H1 (cell line): ENCODE results near the gene KCNQ1OT1. TPM values are rescaled to one million over a fixed set of nuclear protein-coding genes. Genes with fewer than 3 reads are reported as not detected.

Experiments used
- CTCF ChIA-PET: fragments of 300-600 bp; sonication (Branson Sonifier 250); formaldehyde crosslinking; loops from one replicate; lab custom pipeline; 2021; ENCODE audit not compliant: partially characterized antibody; lab: Charles Lee
- POLR2A ChIA-PET: fragments of 300-600 bp; sonication (Branson Sonifier 250); formaldehyde crosslinking; loops from one replicate; lab custom pipeline; 2021; ENCODE audit warnings: inconsistent platforms; ENCODE audit not compliant: partially characterized antibody; lab: Charles Lee
- DNase-seq, 2 experiments: peaks; one replicate each; pipeline versions ENCODE4 v3.0.0 to v3.0.0-alpha.2; 2010 to 2022; ENCODE audit warnings: low spot score in 2 of 2, low read depth in 1 of 2, mixed read lengths in 1 of 2
- FAIRE-seq: peaks from 2 replicates; lab custom pipeline; 2011; peaks lifted over from hg19 to GRCh38; lab: Jason Lieb, UNC
- H2AFZ ChIP-seq: 2 replicates; pipeline ENCODE4 v1.8.1; 2012; ENCODE audit warnings: low read length, inconsistent platforms
- H2AK5ac ChIP-seq: 2 replicates; pipeline ENCODE4 v1.6.1; 2013; ENCODE audit warnings: low read depth, low read length
- H2BK120ac ChIP-seq: replicated peaks from 2 replicates; pipeline ENCODE3; 2013; ENCODE audit warnings: low read depth, low read length, inconsistent platforms
- H2BK12ac ChIP-seq: 2 replicates; pipeline ENCODE4 v1.6.1; 2013; ENCODE audit warnings: low read depth, low read length
- H2BK15ac ChIP-seq: 2 replicates; pipeline ENCODE4 v1.6.1; 2013; ENCODE audit warnings: low read length
- H2BK20ac ChIP-seq: 2 replicates; pipeline ENCODE4 v1.6.1; 2013; ENCODE audit warnings: low read length
- H2BK5ac ChIP-seq: 2 replicates; pipeline ENCODE4 v1.6.1; 2013; ENCODE audit warnings: low read depth, low read length
- H3K14ac ChIP-seq: 2 replicates; pipeline ENCODE4 v1.6.1; 2013; ENCODE audit warnings: inconsistent platforms; ENCODE audit not compliant: insufficient read length
- H3K18ac ChIP-seq: 2 replicates; pipeline ENCODE4 v1.6.1; 2013; ENCODE audit warnings: low read length; ENCODE audit errors: extremely low read depth
- H3K23ac ChIP-seq: 2 replicates; pipeline ENCODE4 v1.6.1; 2013; ENCODE audit warnings: inconsistent platforms; ENCODE audit not compliant: insufficient read length
- H3K23me2 ChIP-seq: 2 replicates; pipeline ENCODE4 v1.6.1; 2013; ENCODE audit warnings: low read depth, low read length
- H3K27ac ChIP-seq: 2 replicates; pipeline ENCODE4 v1.6.1; 2011; ENCODE audit warnings: low read depth, low read length, inconsistent platforms
- H3K27me3 ChIP-seq, 4 experiments: replicated peaks in 1 of 4; 1 replicate in 1 of 4; 2 replicates in 3 of 4; pipeline versions ENCODE4 v1.6.1 to v1.8.1; 2011 to 2013; ENCODE audit warnings: low read length in 3 of 4, mild to moderate bottlenecking in 3 of 4, inconsistent platforms in 2 of 4, mixed read lengths in 2 of 4, moderate library complexity in 1 of 4; ENCODE audit not compliant: control insufficient read depth in 3 of 4, insufficient read depth in 3 of 4; ENCODE audit errors: extremely low read depth in 1 of 4
- H3K36me3 ChIP-seq, 4 experiments: 2 replicates each; pipeline versions ENCODE4 v1.6.1 to v1.8.1; 2011 to 2013; ENCODE audit warnings: mild to moderate bottlenecking in 4 of 4, low read length in 3 of 4, moderate library complexity in 2 of 4, control low read depth in 1 of 4, inconsistent platforms in 1 of 4; ENCODE audit not compliant: insufficient read depth in 4 of 4, control insufficient read depth in 2 of 4
- H3K4ac ChIP-seq: replicated peaks from 2 replicates; pipeline ENCODE3; 2013; ENCODE audit warnings: low read length, low read depth, mixed read lengths, inconsistent platforms; ENCODE audit not compliant: insufficient read length
- H3K4me1 ChIP-seq, 4 experiments: replicated peaks in 1 of 4; 1 replicate in 1 of 4; 2 replicates in 3 of 4; pipeline versions ENCODE4 v1.6.1 to v1.8.1; 2011 to 2013; ENCODE audit warnings: low read length in 3 of 4, inconsistent platforms in 2 of 4, mixed read lengths in 1 of 4; ENCODE audit not compliant: insufficient read depth in 4 of 4, control insufficient read depth in 3 of 4
- H3K4me2 ChIP-seq, 2 experiments: 2 replicates each; pipeline versions ENCODE4 v1.6.1 to v1.8.1; 2011 to 2013; ENCODE audit warnings: low read depth in 2 of 2, low read length in 2 of 2, control low read depth in 1 of 2, inconsistent platforms in 1 of 2, mild to moderate bottlenecking in 1 of 2; ENCODE audit not compliant: insufficient read depth in 1 of 2
- H3K4me3 ChIP-seq, 4 experiments: fragments of 200-600, 300-600 bp in 1 of 4; sonication (generic), shearing (Covaris generic), sonication (Bioruptor Twin) in 1 of 4; 2 replicates each; pipeline versions ENCODE4 v1.5.1 to v1.8.1; 2011 to 2016; ENCODE audit warnings: low read length in 4 of 4, low read depth in 3 of 4, control low read depth in 2 of 4, inconsistent platforms in 2 of 4, mild to moderate bottlenecking in 2 of 4, mixed read lengths in 1 of 4, moderate library complexity in 1 of 4; ENCODE audit not compliant: insufficient read depth in 2 of 4; ENCODE audit errors: extremely low read depth in 1 of 4
- H3K56ac ChIP-seq: replicated peaks from 2 replicates; pipeline ENCODE3; 2013; ENCODE audit warnings: low read depth, mild to moderate bottlenecking, mixed read lengths, low read length, inconsistent platforms; ENCODE audit not compliant: insufficient read length
- H3K79me1 ChIP-seq: 2 replicates; pipeline ENCODE4 v1.6.1; 2013; ENCODE audit warnings: low read depth, low read length, control low read depth
- H3K79me2 ChIP-seq, 2 experiments: 2 replicates each; pipeline versions ENCODE4 v1.6.1 to v1.8.1; 2012 to 2013; ENCODE audit warnings: low read length in 2 of 2, mild to moderate bottlenecking in 2 of 2, inconsistent platforms in 1 of 2; ENCODE audit not compliant: insufficient read depth in 2 of 2, control insufficient read depth in 1 of 2
- H3K9ac ChIP-seq, 4 experiments: replicated peaks in 1 of 4; 1 replicate in 1 of 4; 2 replicates in 3 of 4; pipeline versions ENCODE4 v1.6.1 to v1.8.1; 2011 to 2013; ENCODE audit warnings: low read depth in 3 of 4, low read length in 3 of 4, control low read depth in 2 of 4, mild to moderate bottlenecking in 2 of 4, moderate library complexity in 2 of 4, inconsistent platforms in 1 of 4; ENCODE audit errors: extremely low read depth in 1 of 4
- H3K9me3 ChIP-seq, 2 experiments: 2 replicates each; pipeline versions ENCODE4 v1.6.1 to v1.8.1; 2012 to 2013; ENCODE audit warnings: mild to moderate bottlenecking in 2 of 2, moderate library complexity in 2 of 2, control low read depth in 1 of 2, inconsistent platforms in 1 of 2, low read depth in 1 of 2, low read length in 1 of 2, mixed read lengths in 1 of 2; ENCODE audit not compliant: insufficient read depth in 2 of 2
- H4K20me1 ChIP-seq, 2 experiments: replicated peaks in 1 of 2; 2 replicates each; pipeline versions ENCODE3 to v1.8.1; 2011 to 2013; ENCODE audit warnings: inconsistent platforms in 2 of 2, low read length in 2 of 2, mild to moderate bottlenecking in 1 of 2; ENCODE audit not compliant: insufficient read depth in 2 of 2, control insufficient read depth in 1 of 2
- H4K5ac ChIP-seq: 2 replicates; pipeline ENCODE4 v1.6.1; 2013; ENCODE audit warnings: low read length, low read depth, mixed read lengths, inconsistent platforms; ENCODE audit not compliant: insufficient read length
- H4K8ac ChIP-seq: 2 replicates; pipeline ENCODE4 v1.8.0; 2013; ENCODE audit warnings: mild to moderate bottlenecking, moderate library complexity, low read length, inconsistent platforms; ENCODE audit not compliant: insufficient read depth; ENCODE audit errors: extremely low read depth
- H4K91ac ChIP-seq: replicated peaks from 2 replicates; pipeline ENCODE3; 2013; ENCODE audit warnings: low read length, mixed read lengths, inconsistent platforms; ENCODE audit not compliant: insufficient read length
- CBX5 ChIP-seq: fragments of 300-800, 300-1000 bp; sonication (generic); IDR thresholded peaks from 2 replicates; pipeline ENCODE4 v1.7.1; 2016; ENCODE audit warnings: antibody characterized with exemption, low read length, low read depth
- CBX8 ChIP-seq: fragments of 300-800, 300-1000 bp; sonication (generic); IDR thresholded peaks from 2 replicates; pipeline ENCODE4 v1.7.1; 2016; ENCODE audit warnings: low read depth, low read length, borderline replicate concordance
- CHD2 ChIP-seq: IDR thresholded peaks from 2 replicates; pipeline ENCODE4 v1.6.1; 2012; ENCODE audit warnings: low read length, improper control_type of control experiment
- JUND ChIP-seq: IDR thresholded peaks from 2 replicates; pipeline ENCODE4 v1.6.1; 2011; ENCODE audit warnings: mild to moderate bottlenecking, improper control_type of control experiment, low read length
- PHF8 ChIP-seq: fragments of 200-600 bp; sonication (generic); conservative IDR thresholded peaks from 2 replicates; pipeline ENCODE4 v1.7.1; 2012; ENCODE audit warnings: low read depth, mild to moderate bottlenecking, inconsistent platforms, low read length, moderate library complexity
- POLR2AphosphoS5 ChIP-seq: IDR thresholded peaks from 2 replicates; pipeline ENCODE4 v1.6.1; 2011; ENCODE audit warnings: low read depth, low read length
- POU5F1 ChIP-seq: IDR thresholded peaks from 2 replicates; pipeline ENCODE4 v1.6.1; 2011; ENCODE audit warnings: low read depth, mild to moderate bottlenecking, low read length, moderate library complexity
- SIRT6 ChIP-seq: IDR thresholded peaks from one replicate; pipeline ENCODE4 v1.7.1; 2012; ENCODE audit warnings: low read length, inconsistent platforms
- SP2 ChIP-seq: IDR thresholded peaks from 2 replicates; pipeline ENCODE4 v1.6.1; 2012; ENCODE audit warnings: mild to moderate bottlenecking, low read length, inconsistent platforms
- SUZ12 ChIP-seq: fragments of 200-600 bp; sonication (generic); IDR thresholded peaks from 2 replicates; pipeline ENCODE4 v1.6.1; 2012; ENCODE audit warnings: mild to moderate bottlenecking, inconsistent platforms, low read length, moderate library complexity, mixed read lengths
- TAF1 ChIP-seq: IDR thresholded peaks from 2 replicates; pipeline ENCODE4 v1.6.1; 2011; ENCODE audit warnings: mild to moderate bottlenecking, low read depth, low read length
- ZNF274 ChIP-seq: IDR thresholded peaks from 2 replicates; pipeline ENCODE4 v1.7.0; 2012; ENCODE audit warnings: low read length, borderline replicate concordance; ENCODE audit errors: extremely low read depth
- WGBS, 2 experiments: shearing (Covaris generic) in 1 of 2; methylation state at CpG; one replicate each; pipeline versions ENCODE4 v1.1.6 to v1.1.7; 2013 to 2015; ENCODE audit warnings: low lambda C conversion rate in 2 of 2, mixed read lengths in 2 of 2, inconsistent platforms in 1 of 2, low coverage in 1 of 2, missing lambda C conversion rate in 1 of 2; ENCODE audit not compliant: insufficient replicate concordance in 2 of 2, insufficient coverage in 1 of 2, insufficient read length in 1 of 2; ENCODE audit errors: extremely low coverage in 1 of 2, missing lambda C conversion rate in 1 of 2; 5-methylcytosine and 5-hydroxymethylcytosine counted together
- polyA plus RNA-seq, 7 experiments: library from polyadenylated mRNA; depleted of rRNA in 3 of 7; stranded (reverse) in 5 of 7; unstranded in 2 of 7; fragments of >200 nt in 5 of 7; fragments of 200-250 nt in 2 of 7; gene quantifications; 1 replicate in 5 of 7; 2 replicates in 1 of 7; 4 replicates in 1 of 7; pipeline versions ENCODE4 v1.2.1 to v1.2.3, GENCODE V29; 2011 to 2013; ENCODE audit warnings: missing spikeins in 2 of 7, mixed read lengths in 2 of 7
- total RNA-seq: library from RNA; stranded (reverse); fragmentation: NEBNext Ultra II Directional; extraction: Animal tissue kit (Norgen Biotek cat#: 25700); gene quantifications from 2 replicates; pipeline ENCODE4 v1.2.1, GENCODE V29; 2021
- TF ChIP-seq, protein P1 (sequence below): IDR thresholded peaks from 2 replicates; pipeline ENCODE4 v1.6.1; 2011; ENCODE audit warnings: low read length, improper control_type of control experiment
- TF ChIP-seq, protein P2 (sequence below): IDR thresholded peaks from 2 replicates; pipeline ENCODE4 v1.6.1; 2012; ENCODE audit warnings: inconsistent platforms

The KCNQ1OT1 gene
- total and polyA plus RNA-seq, 2 of the 8 experiments (the other 6 are each of a cell fraction or from before 2014, with no cell fraction given): 0.21 to 1.2 TPM

DNA sequence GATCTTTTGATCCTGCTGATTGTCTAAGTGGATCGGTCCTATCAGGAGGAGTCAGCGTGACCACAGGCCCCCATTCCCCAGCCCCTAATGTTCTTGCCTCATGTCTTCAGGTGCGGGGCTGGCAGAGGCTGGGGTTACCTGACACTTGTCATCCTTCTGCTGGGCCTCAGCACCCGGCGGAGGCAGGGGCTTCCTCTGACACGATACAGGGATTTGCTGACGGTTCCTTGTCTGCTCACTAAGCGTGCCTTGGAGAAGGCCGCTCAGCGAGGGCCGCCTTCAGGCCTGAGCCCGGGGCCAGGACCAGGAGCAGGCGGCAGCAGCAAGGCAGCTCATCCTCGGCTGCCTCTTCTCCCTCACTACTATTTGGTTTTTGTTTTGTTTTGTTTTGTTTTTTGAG, 45.7 kb upstream of the KCNQ1OT1 start:
- DNase-seq (no peak), FAIRE-seq (no peak)
- H3K23me2 ChIP-seq: no peaks in the 10 kb centered on the region; the same call in 1 of the 2 replicates
- peak overlapping the region; percentile 4; the same call in 1 of the 2 replicates for H4K8ac ChIP-seq
- H3K79me1 ChIP-seq: no peaks in the 10 kb centered on the region
- H3K4me2 ChIP-seq: no peak overlapping the region
- H3K27ac ChIP-seq: no peak overlapping the region
- no peaks in the 10 kb centered on the region; a peak in 1 of 4 replicates for H3K9me3 ChIP-seq
- H2BK5ac ChIP-seq: no peak overlapping the region
- no peak overlapping the region for H3K56ac ChIP-seq
- H4K91ac ChIP-seq: no peak overlapping the region
- no peak overlapping the region for H3K18ac ChIP-seq
- no peak overlapping the region for H2BK20ac ChIP-seq
- H2AK5ac ChIP-seq: no peak overlapping the region
- WGBS, 2 experiments: 90% methylated on average over 12 of the region's 14 CpGs; no CpG with 5 or more reads in 1 of the 2 experiments
- ChIA-PET POLR2A (no interaction called here), CTCF (interaction anchor here (2.7 kb wide), 1 partner anchor 213 kb away, joined by 12 read pairs; no protein-coding TSS in a partner anchor)
- H3K14ac ChIP-seq: no peak overlapping the region
- no peak overlapping the region for H3K4ac ChIP-seq
- no peaks in the 10 kb centered on the region for H3K79me2 ChIP-seq
- H2BK12ac ChIP-seq: no peak overlapping the region
- H3K4me3 ChIP-seq: no peak overlapping the region
- no peak overlapping the region for H3K23ac ChIP-seq
- H4K5ac ChIP-seq: no peak overlapping the region
- no peak overlapping the region for H2BK120ac ChIP-seq
- H2BK15ac ChIP-seq: no peak overlapping the region
- H3K4me1 ChIP-seq: no peaks in the 10 kb centered on the region; a peak in 1 of 7 replicates
- no peak overlapping the region for H2AFZ ChIP-seq
- H3K27me3 ChIP-seq: peaks cover 0 to 20% (median 15%) of the 10 kb centered on the region in 4 experiments; a peak in 5 of 7 replicates
- no peaks in the 10 kb centered on the region for H3K36me3 ChIP-seq
- H3K9ac ChIP-seq: no peak overlapping the region
- peaks cover 0 to 2% of the 10 kb centered on the region in 2 experiments for H4K20me1 ChIP-seq
- TF ChIP-seq PHF8: no peak
- TF ChIP-seq TAF1: no peak
- TF ChIP-seq JUND: no peak
- TF ChIP-seq ZNF274: no peak
- no peak for TF ChIP-seq POLR2AphosphoS5
- no peak for TF ChIP-seq SP2
- TF ChIP-seq SUZ12: no peak
- no peak for TF ChIP-seq POU5F1
- TF ChIP-seq, protein P1, sequence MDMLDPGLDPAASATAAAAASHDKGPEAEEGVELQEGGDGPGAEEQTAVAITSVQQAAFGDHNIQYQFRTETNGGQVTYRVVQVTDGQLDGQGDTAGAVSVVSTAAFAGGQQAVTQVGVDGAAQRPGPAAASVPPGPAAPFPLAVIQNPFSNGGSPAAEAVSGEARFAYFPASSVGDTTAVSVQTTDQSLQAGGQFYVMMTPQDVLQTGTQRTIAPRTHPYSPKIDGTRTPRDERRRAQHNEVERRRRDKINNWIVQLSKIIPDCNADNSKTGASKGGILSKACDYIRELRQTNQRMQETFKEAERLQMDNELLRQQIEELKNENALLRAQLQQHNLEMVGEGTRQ: no peak
- no peak for TF ChIP-seq CHD2
- TF ChIP-seq SIRT6: no peak
- no peak for TF ChIP-seq CBX8
- TF ChIP-seq CBX5: no peak
- TF ChIP-seq, protein P2, sequence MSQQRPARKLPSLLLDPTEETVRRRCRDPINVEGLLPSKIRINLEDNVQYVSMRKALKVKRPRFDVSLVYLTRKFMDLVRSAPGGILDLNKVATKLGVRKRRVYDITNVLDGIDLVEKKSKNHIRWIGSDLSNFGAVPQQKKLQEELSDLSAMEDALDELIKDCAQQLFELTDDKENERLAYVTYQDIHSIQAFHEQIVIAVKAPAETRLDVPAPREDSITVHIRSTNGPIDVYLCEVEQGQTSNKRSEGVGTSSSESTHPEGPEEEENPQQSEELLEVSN: no peak
